SK-N-SH (cell line): Measurements from ENCODE around the gene MYO1D. TPM values are rescaled to one million over a fixed set of nuclear protein-coding genes. Genes with fewer than 3 reads are reported as not detected.

Experiments used
- CTCF ChIA-PET: fragments of 300-600, 350-600 bp; formaldehyde crosslinking; extraction: SDS; loops from one replicate; lab custom pipeline; 2021; lab: Yijun Ruan, JAX
- POLR2A ChIA-PET: fragments of 350-600 bp; sonication (Branson Sonifier 250); formaldehyde crosslinking; extraction: SDS; loops from one replicate; lab custom pipeline; 2020; ENCODE audit warnings: antibody characterized with exemption, inconsistent platforms; lab: Yijun Ruan, JAX
- DNase-seq: peaks from one replicate; pipeline ENCODE4 v3.0.0; 2012
- H2AFZ ChIP-seq: fragments of 200-600 bp; sonication (generic); 2 replicates; pipeline ENCODE4 v1.8.1; 2016; ENCODE audit warnings: antibody characterized with exemption, mild to moderate bottlenecking, low read depth
- H3F3A ChIP-seq: fragments of 200-600 bp; sonication (generic); replicated peaks from 2 replicates; pipeline ENCODE3; 2016; ENCODE audit warnings: antibody characterized with exemption, mild to moderate bottlenecking; ENCODE audit not compliant: insufficient read depth
- H3K27ac ChIP-seq, 2 experiments: fragments of 200-500 bp in 1 of 2; fragments of 200-600 bp in 1 of 2; sonication (Bioruptor generic) in 1 of 2; sonication (generic), shearing (Covaris generic) in 1 of 2; 2 replicates each; pipeline versions ENCODE4 v1.5.1 to v1.6.1; 2014 to 2016; ENCODE audit warnings: low read depth in 2 of 2, inconsistent platforms in 1 of 2, low read length in 1 of 2, mild to moderate bottlenecking in 1 of 2, mixed read lengths in 1 of 2
- H3K27me3 ChIP-seq: fragments of 200-600 bp; sonication (generic), shearing (Covaris generic); 2 replicates; pipeline ENCODE4 v1.6.1; 2016; ENCODE audit warnings: mixed run types; ENCODE audit not compliant: insufficient read depth
- H3K36me3 ChIP-seq, 2 experiments: fragments of 200-500 bp in 1 of 2; fragments of 200-600 bp in 1 of 2; sonication (Bioruptor generic) in 1 of 2; sonication (generic) in 1 of 2; replicated peaks in 1 of 2; 2 replicates each; pipeline versions ENCODE3 to v1.5.1; 2014 to 2016; ENCODE audit warnings: low read length in 1 of 2, mild to moderate bottlenecking in 1 of 2; ENCODE audit not compliant: insufficient read depth in 2 of 2, control insufficient read depth in 1 of 2
- H3K4me1 ChIP-seq, 2 experiments: fragments of 200-500 bp in 1 of 2; fragments of 200-600 bp in 1 of 2; sonication (Bioruptor generic) in 1 of 2; sonication (generic), shearing (Covaris generic) in 1 of 2; 2 replicates each; pipeline versions ENCODE4 v1.5.1 to v1.6.1; 2014 to 2016; ENCODE audit warnings: low read depth in 1 of 2, low read length in 1 of 2, mixed run types in 1 of 2; ENCODE audit not compliant: insufficient read depth in 2 of 2, control insufficient read depth in 1 of 2
- H3K4me2 ChIP-seq: fragments of 200-600 bp; sonication (generic), shearing (Covaris generic); 2 replicates; pipeline ENCODE4 v1.6.1; 2017; ENCODE audit warnings: mixed run types
- H3K4me3 ChIP-seq, 2 experiments: fragments of 200-500 bp in 1 of 2; fragments of 200-600 bp in 1 of 2; sonication (Bioruptor generic) in 1 of 2; sonication (generic), shearing (Covaris generic) in 1 of 2; 2 replicates each; pipeline versions ENCODE4 v1.5.1 to v1.8.1; 2014 to 2016; ENCODE audit warnings: low read depth in 2 of 2, inconsistent platforms in 1 of 2, low read length in 1 of 2, mild to moderate bottlenecking in 1 of 2, mixed read lengths in 1 of 2, moderate library complexity in 1 of 2
- H3K79me2 ChIP-seq: fragments of 200-600 bp; sonication (generic); 2 replicates; pipeline ENCODE4 v1.8.1; 2017; ENCODE audit warnings: mild to moderate bottlenecking; ENCODE audit not compliant: insufficient read depth
- H3K9ac ChIP-seq: fragments of 200-600 bp; sonication (generic); 2 replicates; pipeline ENCODE4 v1.6.1; 2017; ENCODE audit warnings: mixed run types
- H3K9me2 ChIP-seq: fragments of 200-600 bp; sonication (generic); 2 replicates; pipeline ENCODE4 v1.6.1; 2017; ENCODE audit warnings: mixed run types
- H3K9me3 ChIP-seq: fragments of 200-600 bp; sonication (generic); 2 replicates; pipeline ENCODE4 v1.6.1; 2017; ENCODE audit warnings: mixed run types, mild to moderate bottlenecking, moderate library complexity
- H4K20me1 ChIP-seq: fragments of 200-600 bp; sonication (generic); 2 replicates; pipeline ENCODE4 v1.6.1; 2017; ENCODE audit warnings: mild to moderate bottlenecking, mixed run types; ENCODE audit not compliant: insufficient read depth
- CHD2 ChIP-seq: fragments of 150-350 bp; IDR thresholded peaks from 2 replicates; pipeline ENCODE4 v1.6.1; 2018; ENCODE audit warnings: low read length; ENCODE audit not compliant: partially characterized antibody
- ELF1 ChIP-seq: IDR thresholded peaks from 2 replicates; pipeline ENCODE4 v1.4.0; 2012
- FOSL2 ChIP-seq: IDR thresholded peaks from 2 replicates; pipeline ENCODE4 v1.4.0; 2012; ENCODE audit warnings: low read depth, mild to moderate bottlenecking, moderate library complexity, borderline replicate concordance
- GATA2 ChIP-seq: sonication (generic); formaldehyde crosslinking; IDR thresholded peaks from 2 replicates; pipeline ENCODE4 v1.5.0; 2020; ENCODE audit warnings: mild to moderate bottlenecking, missing genetic modification reagents
- NRF1 ChIP-seq: IDR thresholded peaks from 2 replicates; pipeline ENCODE4 v1.6.1; 2012; ENCODE audit warnings: low read depth, mild to moderate bottlenecking, low read length
- POLR2AphosphoS5 ChIP-seq: IDR thresholded peaks from 2 replicates; pipeline ENCODE4 v1.6.1; 2012; ENCODE audit warnings: low read depth, low read length
- REST ChIP-seq: IDR thresholded peaks from 2 replicates; pipeline ENCODE4 v1.6.1; 2012; ENCODE audit warnings: mild to moderate bottlenecking, low read depth, low read length, moderate library complexity
- TAF1 ChIP-seq: IDR thresholded peaks from 2 replicates; pipeline ENCODE4 v1.6.1; 2012; ENCODE audit warnings: low read depth, mild to moderate bottlenecking, low read length, moderate library complexity, borderline replicate concordance
- TEAD4 ChIP-seq: IDR thresholded peaks from 2 replicates; pipeline ENCODE4 v1.4.0; 2012; ENCODE audit warnings: mild to moderate bottlenecking, borderline replicate concordance; ENCODE audit not compliant: insufficient read depth
- USF2 ChIP-seq: fragments of 150-350 bp; IDR thresholded peaks from 2 replicates; pipeline ENCODE4 v1.6.1; 2017; ENCODE audit warnings: antibody characterized with exemption, low read length, low read depth, borderline replicate concordance
- ZBTB33 ChIP-seq: IDR thresholded peaks from 2 replicates; pipeline ENCODE4 v1.4.0; 2012; ENCODE audit warnings: low read depth, borderline replicate concordance
- WGBS: methylation state at CpG from one replicate; pipeline ENCODE4 v1.1.6; 2017; ENCODE audit warnings: low lambda C conversion rate; 5-methylcytosine and 5-hydroxymethylcytosine counted together
- polyA plus RNA-seq, 3 experiments: library from polyadenylated mRNA; depleted of rRNA; stranded (reverse); fragments of >200 nt; gene quantifications; 2 replicates each; pipeline ENCODE4 v1.2.3, GENCODE V29; 2012

MYO1D gene
- polyA plus RNA-seq, 1 of the 3 experiments (the other 2 are of a cell fraction), result 20.4 TPM

- Histone ChIP-seq H3K27me3 (no peaks in the 10 kb centered on the region), H3K27ac (no peak overlapping the region), H3K36me3 (no peaks in the 10 kb centered on the region), H3K9ac (no peak overlapping the region), H3K4me3 (no peak overlapping the region), H3K4me2 (no peak overlapping the region), H3K9me2 (no peaks in the 10 kb centered on the region), H4K20me1 (no peaks in the 10 kb centered on the region), H3K4me1 (no peaks in the 10 kb centered on the region), H2AFZ (no peak overlapping the region), H3F3A (no peaks in the 10 kb centered on the region), H3K79me2 (no peaks in the 10 kb centered on the region; the same call in none of the 2 replicates), H3K9me3 (no peaks in the 10 kb centered on the region)
- no peak for TF ChIP-seq TAF1
- no peak for TF ChIP-seq FOSL2
- ChIA-PET CTCF (interaction anchor here (1.2 to 1.5 kb wide), 4 partner anchors 9 to 185 kb away, joined by 3 to 5 read pairs (median 3); no protein-coding TSS in a partner anchor), POLR2A (no interaction called here)
- DNase-seq, result no peak
- WGBS, result 75% methylated on average over 3 of the region's 3 CpGs
Measured at GRCh38 chr17:32813021-32813420, 63.9 kb downstream of the MYO1D start.

- Histone ChIP-seq H3K9ac (no peak overlapping the region), H4K20me1 (no peaks in the 10 kb centered on the region), H3K4me2 (no peak overlapping the region), H3K4me3 (no peak overlapping the region), H2AFZ (no peak overlapping the region), H3K9me3 (no peaks in the 10 kb centered on the region), H3K9me2 (no peaks in the 10 kb centered on the region), H3K27ac (no peak overlapping the region), H3K79me2 (no peaks in the 10 kb centered on the region; the same call in none of the 2 replicates), H3K4me1 (0 out of 4 replicates have a peak, but pooled peaks cover 0 to 4% of the 10 kb centered on the region in 2 experiments), H3K36me3 (no peaks in the 10 kb centered on the region), H3F3A (no peaks in the 10 kb centered on the region), H3K27me3 (no peaks in the 10 kb centered on the region)
- 78% methylated on average over 5 of the region's 5 CpGs for WGBS
- no peak for DNase-seq
- CTCF ChIA-PET, result interaction anchor here (1.3 kb wide), 1 partner anchor 99 kb away, joined by 4 read pairs; no protein-coding TSS in a partner anchor
- POLR2A ChIA-PET, result no interaction called here
- TF ChIP-seq ZBTB33 (no peak), ELF1 (no peak), POLR2AphosphoS5 (no peak), USF2 (no peak), CHD2 (no peak)
Measured at GRCh38 chr17:32810690-32811089, 66.2 kb downstream of the MYO1D start.

GRCh38 chr17:32807577-32807976, 69.3 kb downstream of the MYO1D start:
- Histone ChIP-seq H3K27me3 (no peaks in the 10 kb centered on the region), H3K4me3 (no peak overlapping the region), H3K4me1 (peaks cover 0 to 26% of the 10 kb centered on the region in 2 experiments; a peak in 3 of 4 replicates), H4K20me1 (no peaks in the 10 kb centered on the region), H3K4me2 (no peak overlapping the region), H3K9ac (no peak overlapping the region), H3K27ac (no peak overlapping the region), H3K36me3 (no peaks in the 10 kb centered on the region), H3K9me2 (no peaks in the 10 kb centered on the region), H2AFZ (no peak overlapping the region), H3F3A (peaks cover 8% of the 10 kb centered on the region), H3K79me2 (no peaks in the 10 kb centered on the region; the same call in none of the 2 replicates), H3K9me3 (no peaks in the 10 kb centered on the region)
- ChIA-PET POLR2A (no interaction called here), CTCF (interaction anchor here (0.9 to 1.5 kb wide), 2 partner anchors 68 to 70 kb away, joined by 3 to 4 read pairs; partner anchors contain the start of gene MYO1D)
- no peak for DNase-seq
- 86% methylated on average over 3 of the region's 3 CpGs for WGBS
- no peak for TF ChIP-seq TEAD4
- no peak for TF ChIP-seq GATA2 (CRISPR knock-in tag)
- no peak for TF ChIP-seq CHD2
- no peak for TF ChIP-seq TAF1
- no peak for TF ChIP-seq REST
- TF ChIP-seq NRF1, result no peak
- TF ChIP-seq ZBTB33, result no peak
